Measurements from ENCODE around the gene OPRD1. TPM values are rescaled to one million over a fixed set of nuclear protein-coding genes. Genes with fewer than 3 reads are reported as not detected.

The OPRD1 gene
- total and polyA plus RNA-seq, 8 donors, result 0.18 to 0.42 (median 0.23) TPM; not detected in 2

DNA sequence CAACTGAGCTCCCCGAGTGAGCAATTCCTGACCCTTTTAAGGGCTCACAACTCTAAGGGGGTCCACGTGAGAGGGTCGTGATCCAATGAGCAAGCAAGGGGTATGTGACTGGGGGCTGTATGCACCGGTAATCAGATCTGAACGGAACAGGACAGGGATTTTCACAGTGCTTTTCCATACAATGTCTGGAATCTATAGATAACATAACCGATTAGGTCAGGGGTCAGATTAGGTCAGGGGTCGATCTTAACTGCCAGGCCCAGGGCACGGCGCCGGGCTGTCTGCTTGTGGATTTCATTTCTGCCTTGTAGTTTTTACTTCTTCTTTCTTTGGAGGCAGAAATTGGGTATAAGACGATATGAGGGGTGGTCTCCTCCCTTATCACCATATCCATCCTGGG, 30.7 kb upstream of the OPRD1 start:
- H3K4me3 ChIP-seq, result no peak overlapping the region
- H3K36me3 ChIP-seq, result no peaks in the 10 kb centered on the region
- peaks cover 0 to 21% of the 10 kb centered on the region in 2 donors for H3K4me1 ChIP-seq
- no peaks in the 10 kb centered on the region for H3K27me3 ChIP-seq
- H3K27ac ChIP-seq, result no peak overlapping the region
- DNase-seq, result no peak
- H3K9me3 ChIP-seq, result no peaks in the 10 kb centered on the region
- TF ChIP-seq, protein P1, sequence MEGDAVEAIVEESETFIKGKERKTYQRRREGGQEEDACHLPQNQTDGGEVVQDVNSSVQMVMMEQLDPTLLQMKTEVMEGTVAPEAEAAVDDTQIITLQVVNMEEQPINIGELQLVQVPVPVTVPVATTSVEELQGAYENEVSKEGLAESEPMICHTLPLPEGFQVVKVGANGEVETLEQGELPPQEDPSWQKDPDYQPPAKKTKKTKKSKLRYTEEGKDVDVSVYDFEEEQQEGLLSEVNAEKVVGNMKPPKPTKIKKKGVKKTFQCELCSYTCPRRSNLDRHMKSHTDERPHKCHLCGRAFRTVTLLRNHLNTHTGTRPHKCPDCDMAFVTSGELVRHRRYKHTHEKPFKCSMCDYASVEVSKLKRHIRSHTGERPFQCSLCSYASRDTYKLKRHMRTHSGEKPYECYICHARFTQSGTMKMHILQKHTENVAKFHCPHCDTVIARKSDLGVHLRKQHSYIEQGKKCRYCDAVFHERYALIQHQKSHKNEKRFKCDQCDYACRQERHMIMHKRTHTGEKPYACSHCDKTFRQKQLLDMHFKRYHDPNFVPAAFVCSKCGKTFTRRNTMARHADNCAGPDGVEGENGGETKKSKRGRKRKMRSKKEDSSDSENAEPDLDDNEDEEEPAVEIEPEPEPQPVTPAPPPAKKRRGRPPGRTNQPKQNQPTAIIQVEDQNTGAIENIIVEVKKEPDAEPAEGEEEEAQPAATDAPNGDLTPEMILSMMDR (IDR thresholded peaks at IDR 0.05), result no peak
- intact Hi-C loops (cut with DNase I), result loop anchor here (5.0 to 10.0 kb wide), 3 partner anchors 91 to 253 kb away; no protein-coding TSS in a partner anchor
- no peak for ATAC-seq

DNA sequence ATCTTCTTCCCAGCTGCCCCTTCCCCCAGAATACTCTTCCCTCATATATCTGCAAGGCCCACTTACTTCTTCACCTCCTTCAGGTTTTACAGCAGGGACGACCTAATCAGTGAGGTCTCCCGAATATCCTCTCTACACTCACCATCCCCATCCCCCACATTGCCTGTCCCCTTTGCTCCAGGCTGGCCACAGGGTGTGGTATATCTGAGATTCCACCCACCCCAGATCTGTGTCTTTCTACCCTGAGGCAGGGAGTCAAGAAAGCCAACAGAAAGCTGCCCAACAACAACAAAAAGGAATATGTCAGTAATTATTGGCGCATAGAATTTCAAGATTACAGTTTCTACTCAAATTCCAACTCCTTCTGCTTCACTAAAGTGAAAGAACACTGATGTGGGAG, 30.0 kb upstream of the OPRD1 start:
- Histone ChIP-seq H3K27ac (no peak overlapping the region), H3K4me3 (no peak overlapping the region), H3K27me3 (no peaks in the 10 kb centered on the region), H3K4me1 (peaks cover 0 to 21% of the 10 kb centered on the region in 2 donors), H3K36me3 (no peaks in the 10 kb centered on the region), H3K9me3 (no peaks in the 10 kb centered on the region)
- DNase-seq (no peak), ATAC-seq (no peak)
- TF ChIP-seq, protein P1 (IDR thresholded peaks at IDR 0.05), result no peak
- intact Hi-C loops (cut with DNase I), result loop anchor here (5.0 to 10.0 kb wide), 3 partner anchors 90 to 253 kb away; no protein-coding TSS in a partner anchor

DNA sequence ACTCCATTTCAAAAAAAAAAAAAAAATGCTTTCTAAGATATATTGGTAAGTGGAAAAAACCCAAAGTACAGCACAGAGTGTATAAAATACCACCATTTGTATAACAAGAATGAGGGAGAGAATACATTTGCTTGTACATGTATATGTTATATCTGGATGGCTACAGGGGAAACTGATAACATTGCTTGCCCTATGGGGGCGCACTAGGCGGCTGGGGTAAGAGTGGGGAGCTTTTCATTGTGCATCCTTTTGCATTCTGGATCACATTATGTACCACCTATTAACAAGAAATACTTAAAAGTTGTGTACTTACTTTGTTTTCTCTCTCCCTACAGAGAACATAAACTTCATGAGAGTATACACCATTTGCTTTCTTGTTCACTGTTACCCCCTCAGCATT, 28.6 kb upstream of the OPRD1 start:
- Histone ChIP-seq H3K27ac (no peak overlapping the region), H3K4me3 (no peak overlapping the region), H3K27me3 (no peaks in the 10 kb centered on the region), H3K4me1 (peaks cover 0 to 21% of the 10 kb centered on the region in 2 donors), H3K36me3 (no peaks in the 10 kb centered on the region), H3K9me3 (no peaks in the 10 kb centered on the region)
- intact Hi-C loops (cut with DNase I), result loop anchor here (5.0 to 10.0 kb wide), 3 partner anchors 89 to 251 kb away; no protein-coding TSS in a partner anchor
- DNase-seq, result no peak
- TF ChIP-seq, protein P1 (IDR thresholded peaks at IDR 0.05), result no peak
- ATAC-seq, result no peak

DNA sequence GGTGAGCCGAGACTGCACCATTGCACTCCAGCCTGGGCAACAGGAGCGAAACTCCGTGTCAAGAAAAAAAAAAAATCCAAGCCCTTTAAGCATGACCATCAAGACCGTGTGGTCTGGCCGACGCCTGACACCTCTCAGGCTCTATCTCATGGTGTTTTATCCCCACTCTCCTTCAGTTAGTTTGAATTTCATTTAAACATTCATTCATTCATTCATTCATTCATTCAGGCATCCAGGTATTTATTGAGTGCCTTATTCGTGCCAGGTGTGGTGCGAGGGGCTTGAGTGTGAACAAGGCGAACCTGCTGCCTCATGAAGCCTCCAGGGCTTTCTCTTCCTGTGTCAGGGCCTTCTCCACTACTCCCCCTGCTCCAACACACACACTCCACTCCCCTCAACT, 22.6 kb upstream of the OPRD1 start:
- peaks cover 0 to 8% of the 10 kb centered on the region in 2 donors for H3K4me1 ChIP-seq
- DNase-seq (no peak), ATAC-seq (no peak)
- no peaks in the 10 kb centered on the region for H3K27me3 ChIP-seq
- H3K36me3 ChIP-seq, result no peaks in the 10 kb centered on the region
- TF ChIP-seq, protein P1 (IDR thresholded peaks at IDR 0.05), result no peak
- H3K27ac ChIP-seq, result no peak overlapping the region
- intact Hi-C loops (cut with DNase I), result loop anchor here (10.0 kb wide), 2 partner anchors 85 to 245 kb away; no protein-coding TSS in a partner anchor
- no peak overlapping the region for H3K4me3 ChIP-seq
- H3K9me3 ChIP-seq, result no peaks in the 10 kb centered on the region

- Histone ChIP-seq H3K36me3 (no peaks in the 10 kb centered on the region), H3K4me1 (peaks cover 0 to 8% of the 10 kb centered on the region in 2 donors), H3K4me3 (no peak overlapping the region), H3K27ac (no peak overlapping the region), H3K27me3 (no peaks in the 10 kb centered on the region), H3K9me3 (no peaks in the 10 kb centered on the region)
- TF ChIP-seq, protein P1 (IDR thresholded peaks at IDR 0.05), result no peak
- DNase-seq (no peak), ATAC-seq (no peak)
- intact Hi-C loops (cut with DNase I), result loop anchor here (10.0 kb wide), 2 partner anchors 85 to 245 kb away; no protein-coding TSS in a partner anchor
Measured at GRCh38 chr1:28789816-28790215, 22.2 kb upstream of the OPRD1 start.

Measured in left lung (tissue), 10 donors.